ENCODE results near the gene CIROP. TPM values are rescaled to one million over a fixed set of nuclear protein-coding genes. Genes with fewer than 3 reads are reported as not detected.

The CIROP gene
- total RNA-seq, 1 donor from 2014 or later, result not detected

DNA sequence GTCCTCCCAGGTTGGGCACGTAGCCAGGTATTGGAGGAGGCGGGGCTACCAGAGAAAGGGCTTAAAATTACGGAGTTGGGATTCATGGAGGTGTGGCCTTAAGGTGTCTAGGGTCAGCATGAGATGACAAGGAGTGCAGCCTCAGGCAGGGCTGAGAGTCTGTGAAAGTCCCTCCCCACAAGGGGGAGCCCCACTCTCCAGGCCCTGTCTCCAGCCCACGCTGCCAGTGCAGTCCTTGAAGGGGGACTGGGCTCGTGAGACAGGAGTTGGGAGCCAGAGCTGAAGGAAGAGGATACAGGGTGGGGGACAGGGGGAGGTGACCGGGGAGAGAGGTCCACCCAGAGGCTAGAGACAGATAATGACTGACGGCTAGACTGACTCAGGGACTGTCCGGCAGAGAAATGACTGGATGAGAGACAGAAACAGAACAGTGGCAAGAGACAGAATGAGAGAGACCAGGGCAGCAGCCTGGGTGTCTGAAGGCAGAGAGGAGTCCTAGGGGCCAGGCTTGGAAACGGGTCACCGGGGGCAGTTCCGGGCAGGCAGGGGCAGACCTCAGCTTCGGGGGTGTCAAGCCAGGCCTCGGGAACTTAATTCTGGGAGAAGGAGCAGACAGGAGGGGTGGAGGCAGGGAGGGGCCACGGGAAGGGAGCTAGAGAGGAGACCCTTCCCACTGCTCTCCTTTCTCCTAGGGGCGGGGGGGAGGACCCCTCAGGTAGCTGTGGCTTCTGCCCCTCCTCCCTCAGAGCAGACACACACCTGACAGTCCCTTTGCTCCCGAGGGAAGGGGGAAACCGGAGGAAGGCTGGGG is 48.4 kb downstream of the CIROP start:
- no peaks in the 10 kb centered on the region for H3K27me3 ChIP-seq (ENCODE audit: low read depth)
- ATAC-seq (peak; percentile 73 to 75), DNase-seq (peak; percentile 74)
- H3K4me1 ChIP-seq, result peaks cover 15% of the 10 kb centered on the region
- TF ChIP-seq, protein P1, sequence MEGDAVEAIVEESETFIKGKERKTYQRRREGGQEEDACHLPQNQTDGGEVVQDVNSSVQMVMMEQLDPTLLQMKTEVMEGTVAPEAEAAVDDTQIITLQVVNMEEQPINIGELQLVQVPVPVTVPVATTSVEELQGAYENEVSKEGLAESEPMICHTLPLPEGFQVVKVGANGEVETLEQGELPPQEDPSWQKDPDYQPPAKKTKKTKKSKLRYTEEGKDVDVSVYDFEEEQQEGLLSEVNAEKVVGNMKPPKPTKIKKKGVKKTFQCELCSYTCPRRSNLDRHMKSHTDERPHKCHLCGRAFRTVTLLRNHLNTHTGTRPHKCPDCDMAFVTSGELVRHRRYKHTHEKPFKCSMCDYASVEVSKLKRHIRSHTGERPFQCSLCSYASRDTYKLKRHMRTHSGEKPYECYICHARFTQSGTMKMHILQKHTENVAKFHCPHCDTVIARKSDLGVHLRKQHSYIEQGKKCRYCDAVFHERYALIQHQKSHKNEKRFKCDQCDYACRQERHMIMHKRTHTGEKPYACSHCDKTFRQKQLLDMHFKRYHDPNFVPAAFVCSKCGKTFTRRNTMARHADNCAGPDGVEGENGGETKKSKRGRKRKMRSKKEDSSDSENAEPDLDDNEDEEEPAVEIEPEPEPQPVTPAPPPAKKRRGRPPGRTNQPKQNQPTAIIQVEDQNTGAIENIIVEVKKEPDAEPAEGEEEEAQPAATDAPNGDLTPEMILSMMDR (IDR thresholded peaks at IDR 0.05), result peak; percentile 64
- intact Hi-C loops (cut with DNase I), result loop anchor here (5.0 kb wide), 1 partner anchor 69 kb away; no protein-coding TSS in a partner anchor
- H3K9me3 ChIP-seq, result no peaks in the 10 kb centered on the region
- peaks cover 29% of the 10 kb centered on the region for H3K36me3 ChIP-seq
- H3K27ac ChIP-seq, result no peak overlapping the region
- peak overlapping the region; percentile 81 for H3K4me3 ChIP-seq

DNA sequence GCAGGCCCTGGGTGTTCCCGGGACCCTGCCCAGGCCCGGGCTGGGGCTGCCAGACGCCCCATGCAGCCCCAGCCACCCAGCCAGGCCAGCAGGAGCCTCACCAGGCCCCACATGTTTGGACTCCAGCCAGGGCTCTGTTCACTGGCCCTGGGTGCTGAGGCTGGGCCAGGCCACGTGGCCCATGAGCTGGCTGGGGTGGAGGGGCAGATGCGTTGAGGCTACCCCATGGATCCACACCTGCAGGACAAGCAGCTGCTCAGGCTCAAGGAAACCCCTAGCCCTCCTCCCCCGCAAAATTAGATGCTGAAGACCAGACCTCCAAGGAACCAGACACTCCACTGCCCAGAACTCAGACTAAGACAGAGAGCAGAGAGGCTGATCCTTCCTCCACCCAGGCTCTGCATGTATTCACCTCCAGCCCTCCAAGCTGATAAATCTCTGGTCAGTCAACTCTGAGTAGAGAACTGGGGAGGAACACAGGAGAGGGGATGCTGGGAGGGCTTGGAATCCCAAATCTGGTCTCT is 49.1 kb downstream of the CIROP start:
- H3K4me3 ChIP-seq, result no peak overlapping the region
- H3K36me3 ChIP-seq, result peaks cover 22% of the 10 kb centered on the region
- intact Hi-C loops (cut with DNase I), result loop anchor here (5.0 kb wide), 1 partner anchor 68 kb away; no protein-coding TSS in a partner anchor
- H3K27me3 ChIP-seq (ENCODE audit: low read depth), result no peaks in the 10 kb centered on the region
- DNase-seq (no peak), ATAC-seq (no peak)
- H3K27ac ChIP-seq, result no peak overlapping the region
- H3K4me1 ChIP-seq, result peaks cover 15% of the 10 kb centered on the region
- no peaks in the 10 kb centered on the region for H3K9me3 ChIP-seq
- TF ChIP-seq, protein P1 (IDR thresholded peaks at IDR 0.05), result no peak

DNA sequence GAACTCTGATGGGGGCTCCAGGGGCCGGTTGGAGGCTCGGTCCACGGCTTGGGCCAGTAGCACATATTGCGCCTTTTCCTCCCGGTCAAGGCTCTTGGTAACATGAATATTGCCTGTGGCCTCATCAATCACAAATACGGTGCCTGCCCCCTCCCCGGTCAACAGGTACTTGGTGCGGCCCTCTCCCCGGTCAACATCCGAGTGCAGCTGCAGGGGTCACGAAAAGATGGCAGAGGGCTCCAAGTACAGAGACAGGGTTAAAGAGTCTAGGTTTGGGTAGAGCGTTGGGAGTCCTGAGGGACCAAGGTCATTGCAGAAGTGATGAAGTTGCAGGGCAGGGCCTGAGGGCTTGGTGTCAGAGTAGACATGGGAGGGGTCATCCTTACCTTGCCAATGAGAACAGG is 49.6 kb downstream of the CIROP start:
- TF ChIP-seq, protein P1 (IDR thresholded peaks at IDR 0.05), result no peak
- H3K27ac ChIP-seq, result no peak overlapping the region
- ATAC-seq (no peak), DNase-seq (no peak)
- H3K4me1 ChIP-seq, result peaks cover 15% of the 10 kb centered on the region
- H3K36me3 ChIP-seq, result peaks cover 17% of the 10 kb centered on the region
- H3K4me3 ChIP-seq, result no peak overlapping the region
- no peaks in the 10 kb centered on the region for H3K27me3 ChIP-seq (ENCODE audit: low read depth)
- H3K9me3 ChIP-seq, result no peaks in the 10 kb centered on the region
- intact Hi-C loops (cut with DNase I), result loop anchor here (5.0 kb wide), 1 partner anchor 68 kb away; no protein-coding TSS in a partner anchor

DNA sequence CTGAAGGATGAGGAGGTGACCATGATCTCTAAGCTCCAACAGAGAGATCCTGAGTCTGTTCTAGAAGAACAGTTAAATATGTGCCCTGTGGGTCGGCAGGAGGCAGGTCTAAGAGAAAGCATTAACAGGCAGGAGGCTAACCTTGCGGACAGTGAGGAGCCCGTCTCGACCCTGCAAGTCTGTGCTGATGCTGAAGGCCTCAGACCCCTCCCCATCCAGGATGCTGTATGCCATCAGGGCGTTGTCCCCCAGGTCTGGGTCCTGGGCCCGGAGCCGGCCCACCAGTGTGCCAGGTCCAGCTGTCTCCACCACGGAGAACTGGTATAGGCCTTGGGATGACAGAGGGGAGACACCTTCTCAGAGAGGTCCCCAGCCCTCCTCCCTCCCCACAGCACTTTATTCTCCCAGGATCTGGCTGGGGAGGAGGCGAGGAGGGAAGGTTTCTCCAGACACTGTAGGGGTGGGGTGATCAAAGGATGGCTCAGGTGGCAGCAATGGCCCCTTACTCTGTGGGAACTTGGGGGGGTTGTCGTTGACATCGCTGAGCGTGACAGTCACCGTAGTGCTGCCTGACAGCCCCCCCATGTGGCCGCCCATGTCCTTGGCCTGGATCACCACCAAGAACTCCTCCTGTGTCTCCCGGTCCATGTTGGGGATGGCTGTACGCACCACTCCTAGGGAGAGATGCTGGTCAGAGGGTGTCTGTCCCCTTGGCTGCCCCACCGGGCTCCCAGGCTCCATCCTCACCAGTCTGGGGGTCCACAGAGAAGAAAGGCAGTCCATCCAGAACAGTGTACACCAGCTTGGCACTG is 50.6 kb downstream of the CIROP start:
- peaks cover 15% of the 10 kb centered on the region for H3K4me1 ChIP-seq
- no peaks in the 10 kb centered on the region for H3K27me3 ChIP-seq (ENCODE audit: low read depth)
- no peak overlapping the region for H3K27ac ChIP-seq
- DNase-seq (no peak), ATAC-seq (no peak)
- H3K9me3 ChIP-seq, result no peaks in the 10 kb centered on the region
- intact Hi-C loops (cut with DNase I), result no loop called here
- no peak overlapping the region for H3K4me3 ChIP-seq
- TF ChIP-seq, protein P1 (IDR thresholded peaks at IDR 0.05), result peak; percentile 25
- H3K36me3 ChIP-seq, result peaks cover 7% of the 10 kb centered on the region

DNA sequence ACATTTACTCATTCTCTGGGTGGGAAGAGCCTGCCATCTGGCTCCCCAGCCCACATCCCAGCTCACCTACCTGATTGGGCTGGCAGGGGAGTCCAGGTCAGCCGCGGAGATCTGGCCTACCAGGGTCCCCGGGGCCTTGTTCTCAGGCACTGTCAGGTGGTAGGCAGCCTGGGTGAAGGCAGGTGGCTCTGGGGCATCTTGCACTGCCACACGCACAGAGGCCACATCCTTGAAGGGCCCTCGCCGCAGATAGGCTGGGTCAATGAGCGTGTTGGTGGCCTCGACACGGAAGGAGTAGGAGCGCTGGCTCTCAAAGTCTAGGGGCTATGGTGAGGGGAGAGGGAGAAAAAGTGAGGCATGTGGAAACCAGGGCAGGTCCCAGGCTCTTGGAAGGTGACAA is 51.4 kb downstream of the CIROP start:
- ATAC-seq (no peak), DNase-seq (no peak)
- Histone ChIP-seq H3K36me3 (no peaks in the 10 kb centered on the region), H3K4me3 (no peak overlapping the region), H3K4me1 (peaks cover 15% of the 10 kb centered on the region), H3K27ac (no peak overlapping the region), H3K27me3 (ENCODE audit: low read depth) (no peaks in the 10 kb centered on the region), H3K9me3 (no peaks in the 10 kb centered on the region)
- intact Hi-C loops (cut with DNase I), result no loop called here
- TF ChIP-seq, protein P1 (IDR thresholded peaks at IDR 0.05), result no peak
